Smooth muscle cell (in vitro differentiated cells): Measurements from ENCODE around the gene NACAD. TPM values are rescaled to one million over a fixed set of nuclear protein-coding genes. Genes with fewer than 3 reads are reported as not detected.

Source experiments
- DNase-seq: peaks from one replicate; lab custom pipeline; 2025; ENCODE audit not compliant: unreplicated experiment; lab: John Stamatoyannopoulos, UW
- H2AFZ ChIP-seq: fragments of 200-600 bp; sonication (generic); 2 replicates; pipeline ENCODE4 v1.6.0; 2016; ENCODE audit warnings: antibody characterized with exemption, low read depth, mild to moderate bottlenecking
- H3F3A ChIP-seq: fragments of 200-600 bp; sonication (generic); 2 replicates; pipeline ENCODE4 v1.6.0; 2017; ENCODE audit warnings: antibody characterized with exemption, low read depth
- H3K27ac ChIP-seq: fragments of 200-600 bp; sonication (generic); 2 replicates; pipeline ENCODE4 v1.5.1; 2016; ENCODE audit warnings: low read depth, mild to moderate bottlenecking
- H3K27me3 ChIP-seq: fragments of 200-600 bp; sonication (generic); 2 replicates; pipeline ENCODE4 v1.6.1; 2016; ENCODE audit warnings: low read depth, mild to moderate bottlenecking
- H3K36me3 ChIP-seq: fragments of 200-600 bp; sonication (generic); 2 replicates; pipeline ENCODE4 v1.5.1; 2016; ENCODE audit warnings: low read depth
- H3K4me1 ChIP-seq: fragments of 200-600 bp; sonication (generic); 2 replicates; pipeline ENCODE4 v1.5.1; 2016; ENCODE audit warnings: low read depth
- H3K4me2 ChIP-seq: fragments of 200-600 bp; sonication (generic); 2 replicates; pipeline ENCODE4 v1.6.0; 2016; ENCODE audit warnings: mild to moderate bottlenecking
- H3K4me3 ChIP-seq: fragments of 200-600 bp; sonication (generic); 2 replicates; pipeline ENCODE4 v1.5.1; 2016; ENCODE audit warnings: mild to moderate bottlenecking
- H3K79me2 ChIP-seq: fragments of 200-600 bp; sonication (generic); 2 replicates; pipeline ENCODE4 v1.6.0; 2016; ENCODE audit warnings: low read depth, mild to moderate bottlenecking
- H3K9ac ChIP-seq: fragments of 200-600 bp; sonication (generic); 2 replicates; pipeline ENCODE4 v1.6.0; 2016; ENCODE audit warnings: low read depth
- H3K9me3 ChIP-seq: fragments of 200-600 bp; sonication (generic); replicated peaks from 2 replicates; pipeline ENCODE4 v1.5.1; 2016; ENCODE audit warnings: low read depth
- H4K20me1 ChIP-seq: fragments of 200-600 bp; sonication (generic); 2 replicates; pipeline ENCODE4 v1.6.0; 2016; ENCODE audit warnings: low read depth
- WGBS: methylation state at CpG from one replicate; pipeline ENCODE4 v1.1.7; 2016; ENCODE audit warnings: low lambda C conversion rate; 5-methylcytosine and 5-hydroxymethylcytosine counted together
- polyA plus RNA-seq: library from polyadenylated mRNA; unstranded; fragments of >200 nt; fragmentation: Nextera tagmentation; extraction: Ambion mirVana; gene quantifications from 2 replicates; pipeline ENCODE4 v1.2.1, GENCODE V29; 2016
- total RNA-seq: library from RNA; depleted of rRNA; stranded (reverse); fragments of >200 nt; gene quantifications from 2 replicates; pipeline ENCODE4 v1.2.3, GENCODE V29; 2014
- TF ChIP-seq, protein P1 (sequence below): fragments of 200-600 bp; sonication (generic); IDR thresholded peaks from 2 replicates; pipeline ENCODE4 v1.5.1; 2017; ENCODE audit warnings: borderline replicate concordance, mild to moderate bottlenecking, antibody characterized with exemption; ENCODE audit not compliant: insufficient read depth, poor library complexity, severe bottlenecking

Gene NACAD
- total and polyA plus RNA-seq, 2 experiments from 2014 or later = 5.3 to 12.5 TPM

DNA sequence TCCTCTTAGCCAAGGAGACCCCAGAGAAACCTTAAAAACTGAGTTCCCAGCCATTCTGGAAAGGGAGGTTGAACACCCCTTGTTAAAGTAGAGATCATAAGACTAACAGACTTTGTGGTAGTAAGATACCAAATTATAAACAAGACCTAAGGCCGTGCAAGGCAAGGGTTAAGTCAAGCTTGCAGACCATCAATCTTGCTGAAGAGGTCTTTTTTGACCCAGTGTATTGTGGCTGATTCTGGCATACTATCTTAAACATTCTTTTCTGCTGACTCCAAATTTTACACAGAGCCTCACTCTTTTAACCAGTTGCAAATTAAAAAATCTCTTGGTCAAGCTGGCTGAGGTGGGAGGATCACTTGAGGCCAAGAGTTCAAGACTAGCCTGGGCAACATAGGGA is 23.9 kb upstream of the NACAD start:
- no peak overlapping the region for H3K27ac ChIP-seq
- WGBS = 96% methylated on average over 1 of the region's 1 CpG
- H3K79me2 ChIP-seq = peaks cover 27% of the 10 kb centered on the region
- H3K36me3 ChIP-seq = no peaks in the 10 kb centered on the region
- no peaks in the 10 kb centered on the region for H3K9me3 ChIP-seq
- peaks cover 9% of the 10 kb centered on the region for H3K4me1 ChIP-seq
- no peak for DNase-seq
- peaks cover 33% of the 10 kb centered on the region for H3K27me3 ChIP-seq
- H4K20me1 ChIP-seq = no peaks in the 10 kb centered on the region
- peak overlapping the region; percentile 74 for H3K4me3 ChIP-seq
- no peak overlapping the region for H2AFZ ChIP-seq
- no peak overlapping the region for H3K9ac ChIP-seq
- peak overlapping the region; percentile 84 for H3K4me2 ChIP-seq
- peaks cover 5% of the 10 kb centered on the region for H3F3A ChIP-seq
- TF ChIP-seq, protein P1, sequence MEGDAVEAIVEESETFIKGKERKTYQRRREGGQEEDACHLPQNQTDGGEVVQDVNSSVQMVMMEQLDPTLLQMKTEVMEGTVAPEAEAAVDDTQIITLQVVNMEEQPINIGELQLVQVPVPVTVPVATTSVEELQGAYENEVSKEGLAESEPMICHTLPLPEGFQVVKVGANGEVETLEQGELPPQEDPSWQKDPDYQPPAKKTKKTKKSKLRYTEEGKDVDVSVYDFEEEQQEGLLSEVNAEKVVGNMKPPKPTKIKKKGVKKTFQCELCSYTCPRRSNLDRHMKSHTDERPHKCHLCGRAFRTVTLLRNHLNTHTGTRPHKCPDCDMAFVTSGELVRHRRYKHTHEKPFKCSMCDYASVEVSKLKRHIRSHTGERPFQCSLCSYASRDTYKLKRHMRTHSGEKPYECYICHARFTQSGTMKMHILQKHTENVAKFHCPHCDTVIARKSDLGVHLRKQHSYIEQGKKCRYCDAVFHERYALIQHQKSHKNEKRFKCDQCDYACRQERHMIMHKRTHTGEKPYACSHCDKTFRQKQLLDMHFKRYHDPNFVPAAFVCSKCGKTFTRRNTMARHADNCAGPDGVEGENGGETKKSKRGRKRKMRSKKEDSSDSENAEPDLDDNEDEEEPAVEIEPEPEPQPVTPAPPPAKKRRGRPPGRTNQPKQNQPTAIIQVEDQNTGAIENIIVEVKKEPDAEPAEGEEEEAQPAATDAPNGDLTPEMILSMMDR = no peak

GRCh38 chr7:45111298-45112223 is 22.8 kb upstream of the NACAD start, which contains the start of gene TBRG4:
Gene TBRG4 (minus strand): TSS chr7:45111697. CDS start chr7:45109237, 2,460 bp downstream.
- H3K36me3 ChIP-seq = no peaks in the 10 kb centered on the region
- H2AFZ ChIP-seq = peak within 1 kb of the TSS; percentile 64
- DNase-seq = peak; percentile 79
- H3K27me3 ChIP-seq = peaks cover 27% of the 10 kb centered on the region
- H3K4me1 ChIP-seq = peaks cover 9% of the 10 kb centered on the region
- peak within 1 kb of the TSS; percentile 82 for H3K9ac ChIP-seq
- H3K9me3 ChIP-seq = no peaks in the 10 kb centered on the region
- H3K27ac ChIP-seq = peak within 1 kb of the TSS; percentile 93
- under 1% methylated on average over 63 of the region's 64 CpGs for WGBS
- TF ChIP-seq, protein P1 = no peak
- H3F3A ChIP-seq = peaks cover 5% of the 10 kb centered on the region
- H4K20me1 ChIP-seq = peaks cover 10% of the 10 kb centered on the region
- peak within 1 kb of the TSS; percentile 74 for H3K4me3 ChIP-seq
- peaks cover 31% of the 10 kb centered on the region for H3K79me2 ChIP-seq
- peak within 1 kb of the TSS; percentile 84 for H3K4me2 ChIP-seq

DNA sequence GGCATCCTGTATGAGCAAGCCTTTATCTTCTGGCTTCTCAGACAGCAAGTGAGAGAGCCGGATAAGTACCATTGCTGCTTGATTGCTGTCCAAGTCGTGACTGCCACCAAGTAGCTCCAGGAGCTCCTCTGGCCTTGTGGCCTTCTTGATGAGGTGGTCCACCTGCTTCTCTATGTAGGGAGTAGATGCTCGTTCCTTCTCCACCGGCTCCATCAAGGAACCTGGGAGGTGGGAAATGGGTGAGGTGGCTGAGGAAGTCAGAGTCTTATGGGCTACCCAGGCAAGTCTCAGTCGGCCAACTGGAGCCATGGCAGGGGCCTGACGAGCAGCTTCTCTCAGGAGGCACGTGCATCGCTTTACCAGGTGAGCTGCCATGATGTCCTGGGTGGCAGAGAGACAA is 20.1 kb upstream of the NACAD start:
- H3K9ac ChIP-seq = no peak overlapping the region
- H3K4me2 ChIP-seq = no peak overlapping the region
- TF ChIP-seq, protein P1 = no peak
- no peak for DNase-seq
- H3K27ac ChIP-seq = no peak overlapping the region
- H3K4me1 ChIP-seq = peaks cover 9% of the 10 kb centered on the region
- H2AFZ ChIP-seq = no peak overlapping the region
- peaks cover 7% of the 10 kb centered on the region for H3K27me3 ChIP-seq
- H4K20me1 ChIP-seq = peaks cover 30% of the 10 kb centered on the region
- no peak overlapping the region for H3K4me3 ChIP-seq
- peaks cover 8% of the 10 kb centered on the region for H3K36me3 ChIP-seq
- H3K9me3 ChIP-seq = no peaks in the 10 kb centered on the region
- H3K79me2 ChIP-seq = peaks cover 31% of the 10 kb centered on the region
- 88% methylated on average over 8 of the region's 8 CpGs for WGBS
- H3F3A ChIP-seq = peaks cover 5% of the 10 kb centered on the region
